Amniotic stem cell (primary cell): ENCODE results near the gene BHLHE40.
"Not testable (repeated sequence)": the region's sequence is repeated elsewhere in the genome, so short reads cannot be mapped to it uniquely, and the experiment has no call there.

Experiments used
- DNase-seq: peaks from one replicate; lab custom pipeline; 2025; lab: John Stamatoyannopoulos, UW

The BHLHE40 gene

DNA sequence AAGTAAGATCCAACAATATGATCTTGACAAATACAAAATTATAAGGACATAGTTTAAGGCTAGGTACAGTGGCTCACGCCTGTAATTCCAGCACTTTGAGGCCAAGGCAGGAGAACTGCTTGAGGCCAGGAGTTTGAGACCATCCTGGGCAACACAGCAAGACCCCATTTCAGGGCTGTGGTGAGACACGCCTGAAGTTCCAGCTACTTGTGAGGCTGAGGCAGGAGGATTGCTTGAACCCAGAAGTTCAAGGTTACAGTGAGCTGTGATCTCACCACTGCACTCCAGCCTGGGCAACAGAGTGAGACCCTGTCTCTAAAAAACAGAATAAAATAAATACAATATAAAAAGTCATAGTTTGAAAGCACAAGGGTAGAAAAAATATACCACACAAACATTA lies 17.4 kb upstream of the BHLHE40 start:
- not testable (repeated sequence) for DNase-seq

DNA sequence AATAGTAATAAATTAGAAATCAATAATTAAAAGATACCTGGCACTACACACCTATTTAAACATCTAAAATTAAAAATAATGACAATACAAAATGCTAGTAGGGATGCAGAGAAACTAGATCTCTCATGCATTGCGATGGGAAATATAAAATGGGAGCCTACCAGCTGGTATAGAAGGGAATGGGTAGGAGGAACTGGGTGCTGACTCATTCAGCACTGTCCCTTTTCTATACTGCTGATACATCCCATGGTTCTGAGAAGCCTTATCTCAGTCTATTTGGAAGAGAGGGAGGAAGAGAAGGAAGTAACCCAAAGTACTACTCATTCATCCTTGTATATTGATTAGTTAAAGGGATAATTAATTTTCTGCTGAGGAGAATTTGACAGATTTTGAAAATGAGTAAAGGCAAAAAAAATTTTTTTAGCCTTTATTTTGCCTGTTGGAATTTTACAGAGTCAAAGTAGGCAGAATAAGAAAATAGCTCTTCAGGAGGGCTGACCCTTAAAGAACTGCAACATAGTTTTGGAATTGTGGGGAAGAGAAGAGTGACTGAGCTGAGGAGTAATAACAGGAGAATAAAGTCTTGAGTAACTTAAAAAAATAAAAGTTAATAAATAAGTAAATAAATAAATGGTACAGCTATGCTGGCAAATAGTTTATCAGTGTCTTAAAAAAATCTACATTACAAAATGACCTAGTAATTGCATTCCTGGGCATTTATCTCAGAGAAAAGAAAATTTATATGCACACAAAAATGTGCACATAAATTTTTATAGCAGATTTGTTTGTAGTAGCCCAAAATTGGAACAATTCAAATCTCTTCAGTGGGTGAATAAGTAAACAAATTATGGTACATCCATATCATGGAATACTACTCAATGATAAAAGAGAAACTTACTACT lies 15.3 kb upstream of the BHLHE40 start:
- no peak for DNase-seq

DNA sequence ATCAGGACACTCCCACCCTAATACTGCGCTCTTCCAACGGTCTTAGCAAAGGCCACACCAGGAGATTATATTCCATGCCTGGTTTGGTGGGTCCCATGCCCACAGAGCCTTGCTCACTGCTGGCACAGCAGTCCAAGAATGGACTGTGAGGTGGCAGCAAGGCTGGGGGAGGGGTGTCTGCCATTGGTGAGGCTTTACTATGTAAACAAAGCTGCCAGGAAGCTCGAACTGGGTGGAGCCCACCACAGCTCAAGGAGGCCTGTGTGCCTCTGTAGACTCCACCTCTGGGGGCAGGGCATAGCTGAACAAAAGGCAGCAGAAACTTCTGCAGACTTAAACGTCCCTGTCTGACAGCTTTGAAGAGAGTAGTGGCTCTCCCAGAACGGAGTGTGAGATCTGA lies 13.2 kb upstream of the BHLHE40 start:
- not testable (repeated sequence) for DNase-seq

DNA sequence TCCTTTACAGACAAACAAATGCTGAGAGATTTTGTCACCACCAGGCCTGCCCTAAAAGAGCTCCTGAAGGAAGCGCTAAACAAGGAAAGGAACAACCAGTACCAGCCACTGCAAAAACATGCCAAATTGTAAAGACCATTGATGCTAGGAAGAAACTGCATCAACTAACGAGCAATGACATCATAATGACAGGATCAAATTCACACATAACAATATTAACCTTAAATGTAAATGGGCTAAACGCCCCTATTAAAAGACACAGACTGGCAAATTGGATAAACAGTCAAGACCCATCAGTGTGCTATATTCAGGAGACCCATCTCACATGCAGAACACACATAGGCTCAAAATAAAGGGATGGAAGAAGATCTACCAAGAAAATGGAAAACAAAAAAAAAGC lies 11.6 kb upstream of the BHLHE40 start:
- not testable (repeated sequence) for DNase-seq

DNA sequence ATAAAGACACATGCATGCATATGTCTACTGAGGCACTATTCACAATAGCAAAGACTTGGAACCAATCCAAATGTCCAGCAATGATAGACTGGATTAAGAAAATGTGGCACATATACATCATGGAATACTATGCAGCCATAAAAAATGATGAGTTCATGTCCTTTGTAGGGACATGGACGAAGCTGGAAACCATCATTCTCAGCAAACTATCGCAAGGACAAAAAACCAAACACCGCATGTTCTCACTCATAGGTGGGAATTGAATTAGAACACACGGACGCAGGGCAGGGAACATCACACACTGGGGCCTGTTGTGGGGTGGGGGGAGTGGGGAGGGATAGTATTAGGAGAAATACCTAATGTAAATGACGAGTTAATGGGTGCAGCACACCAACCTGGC lies 7.8 kb upstream of the BHLHE40 start:
- DNase-seq: not testable (repeated sequence)

DNA sequence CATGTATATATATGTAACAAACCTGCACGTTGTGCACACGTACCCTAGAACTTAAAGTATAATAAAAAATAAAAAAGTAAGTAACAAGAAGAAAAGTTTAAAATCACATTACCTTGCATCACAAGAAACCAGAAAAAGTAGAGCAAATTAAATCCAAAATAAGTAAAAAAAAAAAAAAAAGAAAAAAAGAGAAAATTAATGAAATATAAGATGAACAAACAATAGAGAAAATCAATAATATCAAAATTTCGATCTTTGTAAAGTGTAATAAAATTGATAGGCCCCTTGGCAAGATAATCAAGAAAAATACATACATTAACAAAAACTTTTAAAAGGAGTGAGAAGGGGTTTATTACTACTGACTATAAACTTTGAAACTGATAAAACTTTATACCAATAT lies 7.4 kb upstream of the BHLHE40 start:
- DNase-seq: no peak

DNA sequence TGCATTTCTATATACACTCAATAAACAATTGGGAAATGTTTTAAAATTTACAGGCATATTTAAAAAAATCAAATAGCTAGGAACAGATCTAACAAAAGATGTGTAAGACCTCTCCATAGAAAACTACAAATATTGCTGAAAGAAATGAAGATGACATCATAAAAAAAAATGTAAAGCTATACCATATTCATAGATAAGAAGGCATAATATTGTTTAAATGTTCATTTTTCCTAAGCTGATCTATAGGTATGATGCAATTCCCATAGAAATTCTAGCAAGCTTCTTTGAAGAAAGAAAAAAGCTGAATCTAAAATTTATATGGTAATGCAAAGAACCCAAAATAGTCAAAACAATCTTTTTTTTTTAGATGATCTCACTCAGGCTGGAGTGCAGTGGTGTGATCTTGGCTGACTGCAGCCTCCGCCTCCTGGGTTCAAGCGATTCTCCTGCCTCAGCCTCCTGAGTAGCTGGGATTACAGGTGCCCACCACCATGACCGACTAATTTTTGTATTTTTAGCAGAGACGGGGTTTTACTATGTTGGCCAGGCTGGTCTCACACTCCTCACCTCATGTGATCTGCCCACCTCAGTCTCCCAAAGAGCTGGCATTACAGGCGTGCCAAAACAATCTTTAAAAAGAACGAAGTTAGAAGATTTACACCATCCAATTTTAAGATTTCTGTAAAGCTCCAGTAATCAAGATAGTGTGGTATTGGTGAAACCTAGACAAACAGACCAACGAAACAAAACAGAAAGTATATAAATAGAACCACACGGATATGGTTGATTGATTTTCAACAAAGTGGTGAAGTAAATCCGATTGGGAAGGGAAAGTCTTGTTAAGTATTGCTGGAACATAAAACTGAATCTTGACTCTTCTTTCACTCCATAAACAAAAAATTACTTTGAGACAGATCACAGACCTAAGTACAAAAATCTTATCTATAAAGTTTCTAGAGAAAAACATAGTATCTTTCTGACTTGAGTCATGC lies 6.3 kb upstream of the BHLHE40 start:
- no peak for DNase-seq

DNA sequence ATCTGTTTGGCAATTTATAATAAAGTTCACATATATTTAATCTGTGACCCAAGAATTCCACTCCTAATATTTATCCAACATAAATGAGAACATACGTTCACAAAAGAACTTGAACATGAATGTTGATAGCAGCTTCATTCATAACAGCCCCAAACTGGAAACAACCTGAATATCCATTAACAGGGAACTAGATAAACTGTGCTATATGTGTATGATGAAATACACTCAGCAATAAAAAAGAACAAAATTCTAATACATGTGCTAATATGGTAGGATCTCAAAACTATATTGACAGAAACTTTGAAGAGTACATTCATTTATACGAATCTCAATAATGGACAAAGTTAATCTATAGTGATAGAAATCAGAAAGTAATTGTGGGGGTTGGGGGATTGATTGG lies 5.1 kb upstream of the BHLHE40 start:
- DNase-seq: no peak

DNA sequence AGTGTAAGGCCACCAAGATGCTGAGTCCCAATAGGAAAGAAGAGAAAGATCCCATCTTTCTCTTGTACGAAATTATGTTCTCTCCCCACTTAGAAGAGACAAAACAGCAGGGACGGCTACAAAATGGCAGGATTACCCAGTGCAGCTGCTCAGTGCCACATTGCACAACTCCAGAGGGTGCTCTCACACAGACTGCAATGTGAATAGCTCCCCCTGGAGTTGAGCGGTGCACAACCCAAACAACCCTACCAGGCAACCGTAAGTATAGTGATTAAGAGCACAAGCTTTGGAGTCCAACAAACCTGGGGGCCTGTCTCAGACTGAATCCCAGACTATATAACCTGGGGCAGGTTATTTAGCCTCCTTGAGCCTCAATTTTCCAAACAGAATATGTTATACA lies 3.1 kb upstream of the BHLHE40 start:
- no peak for DNase-seq

DNA sequence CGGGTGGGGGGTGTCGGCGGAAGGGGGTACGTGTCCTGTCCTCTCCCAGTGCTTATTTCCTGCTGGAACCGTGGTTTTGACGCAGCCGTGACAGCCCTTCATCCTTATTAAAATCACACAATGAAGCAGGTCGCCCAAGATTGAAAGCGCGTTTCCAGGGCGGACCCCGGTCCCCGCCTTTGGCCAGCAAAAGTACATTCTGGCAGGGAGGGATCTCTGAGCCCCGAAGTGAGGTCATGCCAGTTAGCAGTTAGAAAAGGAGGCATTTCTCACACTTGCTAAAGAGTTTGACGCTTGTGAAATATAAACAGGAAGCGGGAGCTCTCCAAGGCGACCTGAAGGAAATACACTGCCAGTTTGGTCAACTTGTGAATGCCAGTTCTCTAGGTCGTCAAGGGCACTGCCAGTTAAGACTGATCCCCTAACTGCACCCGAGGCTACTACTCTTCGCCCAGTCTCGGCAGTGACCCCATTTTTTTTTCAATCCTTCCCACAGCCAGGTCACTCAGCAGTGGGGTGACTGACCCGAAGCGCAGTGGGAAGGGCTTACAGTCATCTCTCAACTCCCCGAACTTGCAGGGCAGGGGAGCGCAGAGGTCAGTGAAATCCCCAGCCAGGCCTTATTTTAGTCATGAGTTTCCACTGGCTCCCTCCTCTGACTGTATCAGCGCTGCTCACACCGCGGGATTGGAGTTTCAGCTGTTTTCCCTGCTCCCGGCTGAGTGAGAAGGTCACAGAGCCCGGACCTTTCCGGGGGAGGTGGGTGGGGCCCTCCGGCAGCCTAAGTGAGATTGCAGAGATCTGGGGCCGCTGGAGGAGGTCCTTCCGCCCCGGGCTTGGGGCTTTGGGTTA lies 2.0 kb upstream of the BHLHE40 start:
- DNase-seq: peak; percentile 53

DNA sequence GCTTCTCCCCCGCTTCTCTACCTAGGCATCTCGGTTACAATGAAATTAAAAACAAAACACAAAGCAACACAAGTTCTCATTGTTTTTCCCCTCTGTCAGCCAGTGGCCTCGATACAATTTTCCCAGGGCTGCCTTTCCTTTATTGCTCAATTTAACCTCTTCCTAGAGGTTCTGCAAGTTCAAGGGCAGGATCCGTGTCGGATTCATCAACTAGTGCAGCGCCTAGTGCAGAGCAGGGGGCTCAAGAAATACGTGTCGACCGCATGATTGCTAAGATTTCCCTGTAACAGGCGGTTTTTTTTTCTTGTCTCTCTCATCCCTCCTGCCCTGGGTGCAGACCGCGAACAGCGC lies 1.4 kb upstream of the BHLHE40 start:
- DNase-seq: no peak

DNA sequence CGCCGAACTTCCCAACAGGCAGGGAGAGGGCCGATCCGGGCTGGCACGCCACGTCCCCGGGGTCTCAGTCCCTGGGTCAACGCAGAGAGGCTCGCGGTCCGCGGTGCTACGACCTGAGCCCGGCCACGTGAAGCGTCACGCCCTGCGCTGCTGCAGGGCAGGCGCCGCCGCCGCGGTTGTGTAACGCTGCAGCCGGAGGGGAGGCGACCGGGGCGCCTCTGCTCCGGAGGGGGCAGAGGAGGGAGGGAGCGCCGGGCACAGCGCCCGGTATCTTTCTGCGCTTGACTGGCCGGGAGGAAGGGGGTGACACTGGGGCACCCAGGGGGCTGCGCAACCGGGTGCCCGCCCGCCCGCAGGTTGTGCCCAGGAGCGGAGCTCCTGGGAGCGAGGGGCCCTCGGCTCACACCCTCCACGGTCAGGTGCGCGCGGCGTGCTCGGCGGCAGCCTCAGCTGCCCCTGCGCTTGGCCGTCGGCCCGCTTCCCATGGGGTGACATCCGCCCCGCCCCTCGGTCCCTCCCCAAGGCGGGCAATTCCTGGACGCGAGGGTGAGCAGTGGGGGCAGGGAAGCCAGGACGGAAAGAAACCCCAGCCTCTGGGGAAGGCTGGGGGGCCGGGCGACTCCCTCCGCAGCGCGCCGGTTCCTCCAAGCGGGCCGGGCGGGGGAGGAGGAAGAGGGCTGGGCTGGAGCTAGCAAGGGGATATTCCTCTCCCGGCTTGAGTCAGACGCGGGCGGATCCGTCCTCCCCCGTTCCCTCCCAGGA lies 852 bp upstream of the BHLHE40 start:
- peak; percentile 91 for DNase-seq

DNA sequence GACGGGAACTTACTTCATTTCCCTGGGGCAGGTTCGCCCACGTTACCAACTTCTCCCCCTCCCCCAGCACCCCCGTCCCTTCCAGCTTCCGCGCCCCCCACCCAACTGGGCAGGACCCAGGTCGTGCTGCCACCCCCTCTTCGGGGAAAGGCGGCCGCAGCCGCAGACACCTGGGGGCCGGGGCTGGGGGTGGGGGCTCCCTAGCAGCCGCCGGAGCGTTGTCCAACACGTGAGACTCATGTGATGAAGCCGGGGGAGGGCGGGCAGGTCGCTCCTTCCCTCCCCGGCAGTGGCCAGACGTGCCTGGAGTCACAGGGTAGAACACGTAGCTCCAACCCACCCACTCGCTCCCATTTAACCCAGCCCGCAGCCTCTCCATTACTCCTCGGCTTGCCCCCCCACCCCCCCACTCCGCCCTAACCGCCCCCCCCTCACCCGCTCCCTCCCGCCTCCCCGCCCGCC lies 240 bp upstream of the BHLHE40 start:
- DNase-seq: peak; percentile 91

DNA sequence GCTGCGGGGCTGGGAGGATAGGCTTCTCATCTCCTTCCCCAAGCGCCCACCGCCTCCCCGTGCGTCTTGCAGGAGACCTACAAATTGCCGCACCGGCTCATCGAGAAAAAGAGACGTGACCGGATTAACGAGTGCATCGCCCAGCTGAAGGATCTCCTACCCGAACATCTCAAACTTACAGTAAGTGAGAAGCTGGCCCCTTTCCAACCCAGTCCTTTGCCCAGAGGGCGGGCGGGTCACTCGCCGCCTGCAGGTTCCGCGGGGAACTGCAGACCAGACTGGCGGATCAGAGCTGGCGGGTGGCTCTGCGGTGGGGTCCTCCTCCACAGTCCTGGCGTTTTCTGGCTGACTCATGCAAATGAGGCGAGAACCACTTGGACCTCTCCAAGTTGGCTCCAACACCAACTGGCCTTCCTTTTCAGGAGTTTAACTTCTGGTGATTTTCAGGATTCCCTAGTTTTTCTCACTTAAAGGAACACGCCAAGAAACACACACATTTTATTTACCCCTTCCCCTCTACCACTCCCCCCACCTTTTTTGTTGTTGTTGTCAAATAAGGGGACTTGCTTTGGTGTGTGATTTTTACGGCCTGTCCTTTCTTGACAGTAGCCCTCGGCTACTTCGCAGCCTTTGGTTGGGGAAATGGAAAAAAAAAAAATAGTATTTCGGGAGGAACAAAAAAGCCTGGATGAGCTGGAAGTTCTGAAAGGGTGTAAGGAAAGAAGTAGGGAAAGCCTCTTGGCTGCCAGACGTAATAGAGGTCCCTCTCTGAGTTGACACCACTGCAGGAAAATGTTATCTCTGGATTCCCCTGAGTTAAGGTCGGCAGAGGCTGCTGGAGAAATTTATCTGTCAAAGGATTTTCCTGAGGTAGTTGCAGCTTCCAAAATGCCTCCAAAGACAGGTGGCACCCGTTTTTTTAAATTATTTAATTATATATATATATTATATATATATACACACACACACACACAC lies 1.3 kb downstream of the BHLHE40 start:
- DNase-seq: peak; percentile 87

DNA sequence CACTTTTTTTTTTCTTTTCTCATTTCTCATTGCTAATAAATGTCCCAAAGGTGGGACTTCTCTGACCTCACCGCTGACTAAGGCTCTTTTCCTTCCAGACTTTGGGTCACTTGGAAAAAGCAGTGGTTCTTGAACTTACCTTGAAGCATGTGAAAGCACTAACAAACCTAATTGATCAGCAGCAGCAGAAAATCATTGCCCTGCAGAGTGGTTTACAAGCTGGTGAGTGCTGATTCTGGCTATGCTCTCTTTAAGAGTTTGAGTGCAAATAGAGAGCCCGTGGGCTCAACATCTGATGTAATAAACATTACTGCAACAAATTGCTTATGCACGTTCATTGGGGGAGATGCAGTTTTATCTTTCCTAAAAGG lies 2.0 kb downstream of the BHLHE40 start:
- DNase-seq: no peak

DNA sequence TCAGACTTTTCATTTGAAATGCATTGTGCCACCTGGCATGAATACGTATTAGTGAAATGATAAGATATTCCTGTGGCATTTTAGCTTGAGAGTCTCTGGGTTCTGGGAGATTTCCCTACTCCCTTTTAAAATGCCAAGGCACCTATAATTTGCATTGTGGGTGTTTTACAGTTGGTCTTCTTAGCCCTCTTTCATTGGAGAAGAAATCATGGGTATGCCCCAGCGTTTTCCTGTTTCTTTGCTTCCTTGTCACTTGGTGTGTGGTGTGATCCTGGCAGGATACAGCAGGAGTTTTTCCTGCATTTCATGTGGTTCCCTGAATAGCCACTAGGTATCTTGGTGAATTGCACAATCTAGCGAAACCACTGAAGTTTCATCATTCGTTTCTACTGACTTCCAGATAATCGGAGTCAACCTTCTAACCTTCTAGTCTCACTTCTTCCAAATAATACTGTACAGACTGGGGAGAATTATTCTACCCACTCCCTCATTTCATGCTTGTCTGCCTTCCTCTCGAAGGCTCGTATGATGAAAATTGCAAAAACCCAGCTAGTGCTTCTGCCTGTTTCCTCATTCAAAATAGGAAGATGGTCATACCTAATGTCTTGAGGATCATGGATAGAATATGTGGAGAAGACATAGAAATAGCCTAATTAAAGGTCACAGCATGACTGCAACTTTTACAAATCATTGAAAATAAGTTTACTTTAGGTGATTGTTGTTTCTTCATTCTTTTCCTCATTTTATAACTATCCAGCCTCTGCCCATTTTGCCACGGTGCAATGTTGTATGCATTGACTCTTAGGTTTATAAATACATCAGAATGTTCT lies 2.6 kb downstream of the BHLHE40 start:
- DNase-seq: no peak

DNA sequence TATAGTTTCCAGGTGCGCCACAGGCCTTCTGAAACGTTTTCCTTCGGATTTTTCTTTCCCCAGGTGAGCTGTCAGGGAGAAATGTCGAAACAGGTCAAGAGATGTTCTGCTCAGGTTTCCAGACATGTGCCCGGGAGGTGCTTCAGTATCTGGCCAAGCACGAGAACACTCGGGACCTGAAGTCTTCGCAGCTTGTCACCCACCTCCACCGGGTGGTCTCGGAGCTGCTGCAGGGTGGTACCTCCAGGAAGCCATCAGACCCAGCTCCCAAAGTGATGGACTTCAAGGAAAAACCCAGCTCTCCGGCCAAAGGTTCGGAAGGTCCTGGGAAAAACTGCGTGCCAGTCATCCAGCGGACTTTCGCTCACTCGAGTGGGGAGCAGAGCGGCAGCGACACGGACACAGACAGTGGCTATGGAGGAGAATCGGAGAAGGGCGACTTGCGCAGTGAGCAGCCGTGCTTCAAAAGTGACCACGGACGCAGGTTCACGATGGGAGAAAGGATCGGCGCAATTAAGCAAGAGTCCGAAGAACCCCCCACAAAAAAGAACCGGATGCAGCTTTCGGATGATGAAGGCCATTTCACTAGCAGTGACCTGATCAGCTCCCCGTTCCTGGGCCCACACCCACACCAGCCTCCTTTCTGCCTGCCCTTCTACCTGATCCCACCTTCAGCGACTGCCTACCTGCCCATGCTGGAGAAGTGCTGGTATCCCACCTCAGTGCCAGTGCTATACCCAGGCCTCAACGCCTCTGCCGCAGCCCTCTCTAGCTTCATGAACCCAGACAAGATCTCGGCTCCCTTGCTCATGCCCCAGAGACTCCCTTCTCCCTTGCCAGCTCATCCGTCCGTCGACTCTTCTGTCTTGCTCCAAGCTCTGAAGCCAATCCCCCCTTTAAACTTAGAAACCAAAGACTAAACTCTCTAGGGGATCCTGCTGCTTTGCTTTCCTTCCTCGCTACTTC lies 3.8 kb downstream of the BHLHE40 start:
- no peak for DNase-seq
